GM23338 (cell line): ENCODE measurements around the gene DNAJB6. TPM values are rescaled to one million over a fixed set of nuclear protein-coding genes. Genes with fewer than 3 reads are reported as not detected.

Experiments
- ATAC-seq: fragments of 200-7000 bp; cut with Tn5 transposase; 3 replicates; pipeline ENCODE4 v1.9.1; 2020
- DNase-seq: peaks from one replicate; pipeline ENCODE4 v3.0.0-alpha.2; 2015; ENCODE audit warnings: low spot score
- H2AFZ ChIP-seq: fragments of 200-600 bp; sonication (generic); 2 replicates; pipeline ENCODE4 v1.8.0; 2016; ENCODE audit warnings: antibody characterized with exemption, mild to moderate bottlenecking, moderate library complexity
- H3F3A ChIP-seq: fragments of 200-600 bp; sonication (generic); replicated peaks from 2 replicates; pipeline ENCODE4 v1.8.0; 2017; ENCODE audit warnings: antibody characterized with exemption, mixed run types, low read depth
- H3K27ac ChIP-seq: fragments of 200-600 bp; sonication (generic); 2 replicates; pipeline ENCODE4 v1.6.1; 2016; ENCODE audit warnings: low read depth
- H3K27me3 ChIP-seq: fragments of 200-600 bp; sonication (generic); 2 replicates; pipeline ENCODE4 v1.8.0; 2016; ENCODE audit warnings: mild to moderate bottlenecking, mixed run types, moderate library complexity; ENCODE audit not compliant: insufficient read depth
- H3K36me3 ChIP-seq: fragments of 200-600 bp; sonication (generic); 2 replicates; pipeline ENCODE4 v1.8.0; 2016; ENCODE audit warnings: mild to moderate bottlenecking; ENCODE audit not compliant: insufficient read depth
- H3K4me1 ChIP-seq: fragments of 200-600 bp; sonication (generic); 2 replicates; pipeline ENCODE4 v1.8.0; 2016; ENCODE audit warnings: mild to moderate bottlenecking, moderate library complexity; ENCODE audit not compliant: insufficient read depth
- H3K4me2 ChIP-seq: fragments of 200-600 bp; sonication (generic); 2 replicates; pipeline ENCODE4 v1.7.1; 2017; ENCODE audit warnings: mixed run types
- H3K4me3 ChIP-seq: fragments of 200-600 bp; sonication (generic); 2 replicates; pipeline ENCODE4 v1.6.1; 2016; ENCODE audit warnings: mixed run types
- H3K79me2 ChIP-seq: fragments of 200-600 bp; sonication (generic); replicated peaks from 2 replicates; pipeline ENCODE4 v1.8.0; 2017; ENCODE audit warnings: mild to moderate bottlenecking; ENCODE audit not compliant: insufficient read depth
- H3K9me2 ChIP-seq: fragments of 200-600 bp; sonication (generic); 2 replicates; pipeline ENCODE4 v1.8.0; 2017; ENCODE audit not compliant: insufficient read depth
- H4K20me1 ChIP-seq: fragments of 200-600 bp; sonication (generic); replicated peaks from 2 replicates; pipeline ENCODE4 v1.8.0; 2017; ENCODE audit warnings: mild to moderate bottlenecking; ENCODE audit not compliant: insufficient read depth
- H3K27ac Mint-ChIP-seq: 2 replicates; pipeline ENCODE4 v1.8.0; 2020; ENCODE audit warnings: inconsistent platforms, mild to moderate bottlenecking, moderate library complexity, mixed read lengths
- H3K27me3 Mint-ChIP-seq: 3 replicates; pipeline ENCODE4 v1.8.0; 2022; ENCODE audit warnings: low read depth, mild to moderate bottlenecking, moderate library complexity, mixed read lengths, inconsistent platforms; ENCODE audit not compliant: insufficient read depth, poor library complexity
- H3K36me3 Mint-ChIP-seq: 3 replicates; pipeline ENCODE4 v1.8.0; 2021; ENCODE audit warnings: low read depth, mild to moderate bottlenecking, inconsistent platforms, moderate library complexity, mixed read lengths
- H3K4me1 Mint-ChIP-seq: 3 replicates; pipeline ENCODE4 v1.8.0; 2020; ENCODE audit warnings: mild to moderate bottlenecking, inconsistent platforms, mixed read lengths
- H3K4me3 Mint-ChIP-seq: 3 replicates; pipeline ENCODE4 v1.8.0; 2021; ENCODE audit warnings: moderate library complexity, mild to moderate bottlenecking, inconsistent platforms, mixed read lengths
- H3K9me3 Mint-ChIP-seq: 3 replicates; pipeline ENCODE4 v1.8.0; 2020; ENCODE audit warnings: moderate library complexity, mild to moderate bottlenecking, inconsistent platforms, mixed read lengths
- CREB1 ChIP-seq: fragments of 250-450 bp; sonication (Bioruptor Pico); IDR thresholded peaks from 2 replicates; pipeline ENCODE4 v1.5.0; 2020; ENCODE audit warnings: low read depth, mild to moderate bottlenecking, moderate library complexity
- CTCF ChIP-seq, 2 experiments: fragments of 200-600 bp in 1 of 2; sonication (generic) in 1 of 2; conservative IDR thresholded peaks; 2 replicates each; pipeline versions ENCODE4 v1.5.1 to v1.6.1; 2016 to 2017; ENCODE audit warnings: antibody characterized with exemption in 2 of 2, low read depth in 2 of 2, mild to moderate bottlenecking in 2 of 2, moderate library complexity in 1 of 2
- ETS1 ChIP-seq: IDR thresholded peaks from 2 replicates; pipeline ENCODE4 v1.6.1; 2016; ENCODE audit warnings: antibody characterized with exemption
- EZH2 ChIP-seq: fragments of 200-600 bp; sonication (generic); IDR thresholded peaks from one replicate; pipeline ENCODE4 v1.8.0; 2017; ENCODE audit warnings: antibody characterized with exemption, mild to moderate bottlenecking, low read depth; ENCODE audit not compliant: unreplicated experiment
- EZH2phosphoT487 ChIP-seq: fragments of 200-600 bp; sonication (generic); IDR thresholded peaks from one replicate; pipeline ENCODE4 v1.8.1; 2018; ENCODE audit warnings: antibody characterized with exemption; ENCODE audit not compliant: unreplicated experiment
- JUNB ChIP-seq: IDR thresholded peaks from one replicate; pipeline ENCODE4 v1.6.1; 2016; ENCODE audit warnings: antibody characterized with exemption; ENCODE audit not compliant: unreplicated experiment
- NANOG ChIP-seq: IDR thresholded peaks from 2 replicates; pipeline ENCODE4 v1.6.1; 2016; ENCODE audit warnings: antibody characterized with exemption, borderline replicate concordance
- POLR2AphosphoS5 ChIP-seq: IDR thresholded peaks from 2 replicates; pipeline ENCODE4 v1.6.1; 2016; ENCODE audit warnings: antibody characterized with exemption, low read depth
- REST ChIP-seq: IDR thresholded peaks from one replicate; pipeline ENCODE4 v1.6.1; 2018; ENCODE audit warnings: antibody characterized with exemption; ENCODE audit not compliant: unreplicated experiment
- STAT1 ChIP-seq: IDR thresholded peaks from one replicate; pipeline ENCODE4 v1.6.1; 2016; ENCODE audit warnings: antibody characterized with exemption; ENCODE audit not compliant: unreplicated experiment
- ZNF114 ChIP-seq: fragments of 250-450 bp; sonication (Bioruptor Pico); IDR thresholded peaks from 2 replicates; pipeline ENCODE4 v1.5.0; 2020; ENCODE audit warnings: mild to moderate bottlenecking, moderate library complexity
- ZNF331 ChIP-seq: fragments of 250-450 bp; sonication (Bioruptor Pico); IDR thresholded peaks from 2 replicates; pipeline ENCODE4 v1.5.0; 2020; ENCODE audit warnings: low read depth, mild to moderate bottlenecking, moderate library complexity
- ZNF462 ChIP-seq: fragments of 250-450 bp; sonication (Bioruptor Pico); IDR thresholded peaks from 2 replicates; pipeline ENCODE4 v1.5.0; 2020; ENCODE audit warnings: mild to moderate bottlenecking, moderate library complexity
- polyA plus RNA-seq: library from polyadenylated mRNA; unstranded; fragments of >200 nt; fragmentation: Nextera tagmentation; extraction: Ambion mirVana; gene quantifications from 2 replicates; pipeline ENCODE4 v1.2.1, GENCODE V29; 2016
- total RNA-seq: library from RNA; depleted of rRNA; stranded (reverse); fragments of >200 nt; shearing (Covaris generic); gene quantifications from 2 replicates; pipeline ENCODE4 v1.2.3, GENCODE V29; 2014

Gene DNAJB6
- total and polyA plus RNA-seq, 2 experiments from 2014 or later = 308 to 322 TPM

- no peak overlapping the region for H3K4me3 Mint-ChIP-seq
- DNase-seq = no peak
- H3K36me3 Mint-ChIP-seq = peaks cover 12% of the 10 kb centered on the region
- no peak for ATAC-seq
- H3K27me3 Mint-ChIP-seq = peaks cover 10% of the 10 kb centered on the region
- 0 out of 2 replicates have a peak, but pooled peaks cover 8% of the 10 kb centered on the region for H3F3A ChIP-seq
- H4K20me1 ChIP-seq = no peaks in the 10 kb centered on the region
- no peak overlapping the region for H3K27ac Mint-ChIP-seq
- H3K9me2 ChIP-seq = no peaks in the 10 kb centered on the region
- H3K27ac ChIP-seq = no peak overlapping the region
- H3K27me3 ChIP-seq = no peaks in the 10 kb centered on the region
- H3K4me1 Mint-ChIP-seq = peaks cover 4% of the 10 kb centered on the region; the same call in 2 of the 3 replicates
- H3K9me3 Mint-ChIP-seq = peaks cover 22% of the 10 kb centered on the region
- no peaks in the 10 kb centered on the region for H3K79me2 ChIP-seq
- H3K4me2 ChIP-seq = no peak overlapping the region
- no peak overlapping the region for H3K4me3 ChIP-seq
- H2AFZ ChIP-seq = no peak overlapping the region
- H3K36me3 ChIP-seq = no peaks in the 10 kb centered on the region
- no peak for TF ChIP-seq POLR2AphosphoS5
- no peak for TF ChIP-seq ZNF331 (CRISPR knock-in tag)
- TF ChIP-seq JUNB = no peak
- no peak for TF ChIP-seq EZH2phosphoT487
- TF ChIP-seq ZNF462 (CRISPR knock-in tag) = no peak
- no peak for TF ChIP-seq EZH2
- TF ChIP-seq ETS1 = no peak
- no peak for TF ChIP-seq NANOG
- no peak for TF ChIP-seq ZNF114 (CRISPR knock-in tag)
- no peak for TF ChIP-seq CTCF (conservative IDR thresholded peaks at IDR 0.05; ENCODE audit: low read depth in 2 of 2)
- TF ChIP-seq STAT1 = no peak
- no peak for TF ChIP-seq REST
- no peak for TF ChIP-seq CREB1 (CRISPR knock-in tag)
- H3K4me1 ChIP-seq = no peaks in the 10 kb centered on the region
Observed at GRCh38 chr7:157430721-157431120, 93.9 kb downstream of the DNAJB6 start.
